ENCODE results near the gene BBX.
A peak's percentile ranks its signal among the peaks of the same experiment; 100 is the strongest.
"Not testable (repeated sequence)": the region's sequence is repeated elsewhere in the genome, so short reads cannot be mapped to it uniquely, and the experiment has no call there.

BBX gene

GRCh38 chr3:107690522-107691138 lies 167.9 kb downstream of the BBX start:
- DNase-seq: peak in 1 of 2 donors; percentile 60

DNA sequence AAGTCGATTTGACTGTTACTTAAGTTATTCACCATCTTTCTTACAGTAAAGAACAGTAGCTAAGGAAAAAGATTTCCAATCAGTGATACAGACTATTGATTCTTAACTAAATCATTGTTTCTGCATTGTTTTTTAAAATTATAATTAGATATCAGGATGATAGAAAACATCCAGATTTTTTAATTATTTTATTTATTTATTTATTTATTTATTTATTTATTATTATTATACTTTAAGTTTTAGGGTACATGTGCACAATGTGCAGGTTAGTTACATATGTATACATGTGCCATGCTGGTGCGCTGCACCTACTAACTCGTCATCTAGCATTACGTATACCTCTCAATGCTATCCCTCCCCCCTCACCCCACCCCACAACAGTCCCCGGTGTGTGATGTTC lies 169.2 kb downstream of the BBX start:
- DNase-seq: not testable (repeated sequence)

DNA sequence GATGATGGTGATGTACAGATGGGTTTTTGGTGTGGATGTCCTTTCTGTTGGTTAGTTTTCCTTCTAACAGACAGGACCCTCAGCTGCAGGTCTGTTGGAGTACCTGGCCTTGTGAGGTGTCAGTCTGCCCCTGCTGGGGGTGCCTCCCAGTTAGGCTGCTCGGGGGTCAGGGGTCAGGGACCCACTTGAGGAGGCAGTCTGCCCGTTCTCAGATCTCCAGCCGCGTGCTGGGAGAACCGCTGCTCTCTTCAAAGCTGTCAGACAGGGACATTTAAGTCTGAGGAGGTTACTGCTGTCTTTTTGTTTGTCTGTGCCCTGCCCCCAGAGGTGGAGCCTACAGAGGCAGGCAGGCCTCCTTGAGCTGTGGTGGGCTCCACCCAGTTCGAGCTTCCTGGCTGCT lies 174.6 kb downstream of the BBX start:
- not testable (repeated sequence) for DNase-seq

GRCh38 chr3:107697855-107698254 lies 175.1 kb downstream of the BBX start:
- DNase-seq: not testable (repeated sequence)

GRCh38 chr3:107699682-107700081 lies 176.9 kb downstream of the BBX start:
- DNase-seq: no peak

DNA sequence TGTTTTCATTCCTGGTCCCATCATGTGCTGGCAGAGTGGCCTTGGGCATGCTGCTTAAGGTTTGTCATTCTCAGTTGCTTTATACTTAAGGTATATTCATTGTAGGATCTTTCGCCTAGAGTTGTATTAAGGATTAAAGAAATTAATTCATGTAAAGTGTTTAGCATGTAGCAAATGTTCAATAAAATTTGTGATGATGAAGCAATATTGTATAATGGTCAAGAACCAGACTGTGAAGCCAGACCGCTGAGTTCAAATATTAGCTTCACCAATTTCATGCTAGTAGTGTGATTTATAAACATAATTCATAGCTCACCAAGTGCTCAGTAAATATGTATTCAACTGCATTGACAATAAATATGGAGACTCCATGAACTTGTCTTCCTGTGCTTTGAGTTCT lies 178.5 kb downstream of the BBX start:
- DNase-seq: no peak

- no peak for DNase-seq
These were observed 181.7 kb downstream of the BBX start for GRCh38 chr3:107704477-107704876.

DNA sequence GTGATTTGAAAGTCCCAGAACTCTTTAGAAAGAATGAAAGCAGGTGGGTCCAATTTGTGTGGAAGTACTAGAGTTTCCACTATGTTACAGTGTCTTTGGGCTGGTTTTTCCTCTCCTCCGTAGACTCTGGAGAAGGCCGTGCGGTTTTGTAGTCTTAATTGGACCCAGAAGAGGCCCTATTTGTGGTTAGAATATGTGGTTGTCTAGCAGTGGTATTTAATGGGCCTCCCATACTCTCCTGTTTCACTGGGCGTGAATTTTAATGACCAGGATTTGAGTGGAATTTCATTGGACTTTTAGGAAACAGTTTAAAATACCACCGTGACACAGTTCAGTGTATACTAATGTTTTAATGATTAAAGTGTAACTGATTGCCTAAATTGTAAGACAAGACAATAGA lies 182.3 kb downstream of the BBX start:
- no peak for DNase-seq

GRCh38 chr3:107710851-107711250 lies 188.1 kb downstream of the BBX start:
- DNase-seq: no peak

GRCh38 chr3:107716734-107717133 lies 194.0 kb downstream of the BBX start:
- no peak for DNase-seq

DNA sequence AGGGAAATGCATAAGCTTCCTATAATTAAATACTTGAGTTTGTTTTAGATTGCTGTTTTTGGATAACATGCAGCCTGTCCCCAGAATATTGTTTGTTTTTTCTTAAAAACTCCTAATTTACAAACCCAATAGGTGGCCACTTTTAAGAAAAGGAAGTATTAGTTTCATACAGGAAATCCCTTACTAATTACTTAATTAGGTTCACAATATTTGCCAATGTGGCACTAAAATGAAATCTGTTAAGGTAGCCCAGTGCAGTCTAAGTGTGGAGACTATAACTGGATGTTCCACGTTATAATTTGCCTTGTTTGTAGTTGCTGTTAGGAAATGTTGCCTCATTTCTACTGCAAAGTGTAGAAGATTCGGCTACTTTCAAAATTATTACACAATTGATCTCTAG lies 195.8 kb downstream of the BBX start:
- no peak for DNase-seq

GRCh38 chr3:107727102-107727501 lies 204.3 kb downstream of the BBX start:
- DNase-seq: no peak

GRCh38 chr3:107729686-107730085 lies 206.9 kb downstream of the BBX start:
- DNase-seq: no peak

GRCh38 chr3:107734317-107734716 lies 211.6 kb downstream of the BBX start:
- no peak for DNase-seq

DNA sequence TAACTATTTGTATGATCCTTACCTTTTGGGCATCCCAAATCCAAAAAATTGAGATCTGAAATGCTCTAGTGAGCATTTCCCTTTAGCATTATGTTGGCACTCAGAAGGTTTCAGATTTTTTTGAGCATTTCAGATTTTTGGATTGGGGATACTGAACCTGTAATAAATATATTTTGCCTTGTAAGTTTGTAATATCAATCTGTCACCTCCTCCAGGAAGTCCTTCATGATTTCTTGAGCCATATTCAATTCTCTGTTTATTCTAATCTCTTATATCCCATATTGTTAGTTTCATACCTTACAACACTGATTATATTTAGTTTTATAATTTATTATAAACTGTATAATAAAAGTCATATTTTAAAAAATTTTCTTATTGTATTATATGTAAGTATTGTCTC lies 215.2 kb downstream of the BBX start:
- no peak for DNase-seq

DNA sequence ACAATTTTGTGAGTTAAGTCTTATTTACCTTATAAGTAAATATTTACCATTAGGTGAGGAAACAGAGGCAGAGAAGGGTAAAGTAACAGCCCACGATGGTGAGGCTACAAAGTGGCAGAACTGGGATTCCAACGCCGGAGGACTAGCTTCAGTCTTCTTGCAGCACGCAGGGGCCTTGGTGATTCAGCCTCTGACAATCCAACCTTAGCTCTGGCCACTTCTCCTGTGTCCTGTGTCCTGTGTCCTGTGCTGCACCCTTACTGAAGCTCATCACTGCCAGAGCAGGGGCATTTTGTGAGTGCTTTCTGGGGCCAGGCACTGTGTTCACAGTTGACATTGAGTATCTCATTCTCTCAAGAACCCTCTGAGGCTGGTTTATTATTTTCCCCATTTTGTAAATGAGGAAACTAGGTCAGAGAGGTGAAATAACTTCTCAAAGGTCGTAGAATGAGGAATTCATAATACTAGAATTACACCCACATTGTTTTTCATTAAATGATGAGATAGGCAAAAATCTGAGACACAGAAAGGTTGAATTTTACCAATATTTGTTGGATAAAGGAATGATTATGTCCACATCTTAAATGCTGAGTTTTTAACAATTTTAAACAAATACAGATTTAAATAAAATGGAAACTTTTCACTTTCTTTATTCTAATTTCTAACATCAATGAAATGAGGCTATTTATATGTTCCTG lies 215.9 kb downstream of the BBX start:
- no peak for DNase-seq

- no peak for DNase-seq
These were observed 216.5 kb downstream of the BBX start for GRCh38 chr3:107739227-107739626.

DNA sequence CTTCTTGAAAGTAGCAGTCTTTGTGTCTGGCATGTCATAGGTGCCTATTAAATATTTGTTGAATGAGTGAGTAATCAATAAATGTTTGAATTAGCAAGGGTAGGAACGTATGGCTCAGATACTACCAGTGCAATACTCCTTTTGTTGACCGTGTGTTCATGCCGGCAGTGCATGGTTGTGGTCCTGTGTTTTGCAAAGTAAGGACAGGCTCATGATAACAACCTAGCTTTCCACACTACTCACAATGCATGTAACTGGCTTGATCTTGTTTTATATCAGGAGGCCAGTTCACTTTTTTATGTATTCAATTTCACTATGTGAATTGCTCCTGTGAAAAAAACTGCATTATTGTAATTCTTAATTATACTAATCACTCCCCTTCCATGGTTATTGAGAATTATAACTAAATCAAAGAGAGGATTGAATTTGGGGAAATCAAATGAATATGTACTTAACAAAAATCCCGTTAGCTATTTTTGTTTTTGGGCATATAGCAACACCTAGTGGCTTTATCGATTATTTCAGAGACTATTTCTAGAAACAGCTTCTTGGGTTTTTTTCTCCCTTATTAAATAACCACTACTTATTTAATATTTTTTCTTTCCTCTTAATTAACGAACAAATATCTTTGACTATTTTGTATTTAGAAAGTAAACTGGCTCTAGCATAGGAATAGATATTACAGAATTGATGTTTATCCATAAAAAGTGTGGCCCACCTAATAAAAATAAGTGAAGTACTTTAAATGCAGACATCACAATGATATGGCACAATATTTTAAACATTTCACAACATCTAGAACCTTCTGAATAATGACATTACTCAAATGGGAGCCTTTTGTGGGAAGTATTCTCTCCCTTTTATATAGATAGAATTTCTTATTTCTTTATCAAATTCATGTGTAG lies 218.5 kb downstream of the BBX start:
- peak in 1 of 2 donors; percentile 40 for DNase-seq

GRCh38 chr3:107745354-107745753 lies 222.6 kb downstream of the BBX start:
- DNase-seq: no peak

DNA sequence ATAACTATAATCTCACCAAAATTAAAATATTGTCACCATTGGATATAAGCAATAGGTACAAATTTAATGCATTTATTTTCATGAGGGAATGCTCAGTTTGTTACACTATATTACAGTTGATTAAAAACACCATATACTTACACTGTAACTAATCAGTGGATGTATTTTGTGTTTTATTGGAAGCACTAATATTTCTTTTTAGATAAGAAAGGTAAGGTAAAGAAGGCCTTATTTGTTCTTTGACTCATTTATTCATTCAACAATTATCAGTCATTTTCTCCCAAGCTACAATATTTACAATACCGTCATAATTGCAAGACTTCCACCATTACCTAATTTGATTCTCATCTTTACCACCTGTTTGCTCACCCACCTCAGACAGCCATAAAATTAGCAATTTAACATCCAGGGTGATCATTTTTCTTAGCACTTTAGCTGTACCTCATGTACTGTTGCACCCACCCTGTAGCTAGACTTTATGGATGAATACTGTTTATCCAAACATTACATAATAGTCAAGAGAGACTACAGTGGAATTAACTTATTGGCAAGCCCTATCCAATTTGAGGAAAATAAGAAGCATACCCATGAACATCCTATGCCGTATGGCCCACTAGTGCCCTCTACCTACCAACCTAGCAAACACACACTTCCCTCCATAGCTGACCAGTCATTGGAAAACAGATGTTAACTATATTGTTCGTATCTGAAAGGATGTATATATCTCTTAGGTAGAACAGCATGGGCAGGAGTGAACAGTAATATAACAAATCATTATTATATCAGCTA lies 229.6 kb downstream of the BBX start:
- no peak for DNase-seq

DNA sequence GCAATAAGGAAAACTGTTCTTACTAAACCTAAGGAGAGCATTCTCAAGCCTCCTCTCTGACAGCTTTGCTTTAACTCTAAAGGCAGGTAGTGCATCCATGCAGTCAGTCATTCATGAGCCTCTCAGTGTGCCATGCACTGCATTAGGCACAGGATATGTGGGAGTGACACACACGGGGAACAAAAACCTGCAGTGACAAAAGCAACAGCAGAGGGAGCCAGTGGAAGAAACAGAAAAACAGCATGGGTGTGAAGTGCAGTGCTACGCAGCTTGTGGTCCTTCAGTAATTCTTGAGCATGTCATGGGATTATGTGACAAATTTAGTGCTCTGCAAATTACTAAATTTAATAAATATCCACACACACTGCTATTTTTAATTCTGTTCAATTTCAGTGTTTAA lies 230.7 kb downstream of the BBX start:
- peak; percentile 11 to 14 for DNase-seq

DNA sequence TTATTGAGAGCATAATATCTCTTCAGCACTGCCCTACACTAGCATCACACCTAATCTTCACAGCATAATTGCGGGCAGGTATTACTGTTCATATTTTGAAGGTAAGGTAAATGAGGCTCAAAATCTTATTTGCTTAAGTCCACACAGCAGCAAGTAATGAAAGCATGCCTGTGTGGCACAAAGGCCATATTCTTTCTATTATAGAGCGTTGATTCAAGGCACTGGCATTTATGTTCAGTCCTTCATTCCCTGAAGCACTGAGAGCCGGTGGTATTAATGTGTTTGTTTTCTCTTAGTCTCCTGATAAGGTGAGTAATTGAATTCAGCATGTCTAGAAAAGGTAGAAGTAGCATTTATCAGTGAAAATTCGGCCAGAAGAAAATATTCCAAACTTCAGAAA lies 231.2 kb downstream of the BBX start:
- DNase-seq: no peak

- DNase-seq: no peak
These were observed 233.9 kb downstream of the BBX start for GRCh38 chr3:107756649-107757048.

Measured in CD4-positive, alpha-beta T cell treated with Interleukin-4 for 1 hour (primary cell).